ENCODE measurements around the gene BEST2. TPM values are rescaled to one million over a fixed set of nuclear protein-coding genes. Genes with fewer than 3 reads are reported as not detected.

The BEST2 gene
- total RNA-seq, 2 donors from 2014 or later: not detected

DNA sequence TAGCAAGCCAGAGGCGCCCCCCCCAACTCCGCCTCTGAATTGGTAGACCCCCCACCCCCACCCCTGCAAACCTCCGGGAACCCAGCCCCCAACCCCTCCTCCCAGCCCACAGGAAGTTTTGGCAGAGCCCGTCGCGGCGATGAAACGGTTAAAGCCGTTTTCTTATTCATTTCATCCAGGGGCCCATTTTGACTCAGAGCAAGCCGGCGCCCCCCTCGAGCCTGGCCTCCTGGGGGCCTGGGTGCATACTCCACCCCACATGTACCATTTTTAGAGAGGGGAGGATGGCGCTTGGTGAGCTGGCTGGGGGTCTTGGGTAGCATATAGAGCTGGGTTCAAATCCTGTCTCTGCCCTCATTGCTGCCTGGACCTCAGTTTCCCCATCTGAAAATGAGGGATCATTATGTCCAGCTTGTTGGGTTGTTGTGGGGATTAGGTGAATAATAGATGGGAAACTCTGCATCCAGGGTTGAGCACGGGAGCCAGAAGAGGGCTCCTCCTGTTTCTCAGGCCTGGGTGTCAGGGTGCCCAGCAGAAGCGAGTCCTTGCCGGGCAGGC is 31.8 kb downstream of the BEST2 start:
- no peak for DNase-seq (ENCODE audit: low spot score)
- intact Hi-C loops (cut with DNase I): no loop called here

DNA sequence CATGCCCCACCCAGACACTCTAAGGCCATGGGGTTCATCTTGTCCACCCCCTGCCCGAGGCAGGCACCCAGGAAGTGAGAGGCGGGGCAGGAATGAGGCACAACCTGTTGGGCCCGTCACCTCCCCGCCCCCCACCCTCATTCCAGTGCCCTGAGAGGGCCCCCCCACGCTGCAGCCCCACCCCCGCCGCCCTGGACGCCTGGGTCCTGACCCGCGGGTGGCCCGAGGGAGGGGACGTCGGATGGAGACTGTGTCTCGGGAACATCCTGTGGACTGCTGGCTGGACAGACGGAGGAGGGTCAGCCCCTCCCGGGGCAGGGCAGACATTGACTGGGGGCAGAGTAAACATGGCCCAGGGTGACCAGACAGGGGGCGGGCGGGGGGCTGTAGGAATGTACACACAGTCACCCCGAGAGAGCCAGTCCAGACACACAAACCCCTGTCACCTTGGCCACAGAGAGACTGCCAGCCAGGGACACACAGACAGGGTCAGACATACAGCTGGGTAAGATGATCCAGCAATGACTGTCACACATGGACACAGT is 32.3 kb downstream of the BEST2 start:
- peak; percentile 90 for DNase-seq (ENCODE audit: low spot score)
- intact Hi-C loops (cut with DNase I): no loop called here

DNA sequence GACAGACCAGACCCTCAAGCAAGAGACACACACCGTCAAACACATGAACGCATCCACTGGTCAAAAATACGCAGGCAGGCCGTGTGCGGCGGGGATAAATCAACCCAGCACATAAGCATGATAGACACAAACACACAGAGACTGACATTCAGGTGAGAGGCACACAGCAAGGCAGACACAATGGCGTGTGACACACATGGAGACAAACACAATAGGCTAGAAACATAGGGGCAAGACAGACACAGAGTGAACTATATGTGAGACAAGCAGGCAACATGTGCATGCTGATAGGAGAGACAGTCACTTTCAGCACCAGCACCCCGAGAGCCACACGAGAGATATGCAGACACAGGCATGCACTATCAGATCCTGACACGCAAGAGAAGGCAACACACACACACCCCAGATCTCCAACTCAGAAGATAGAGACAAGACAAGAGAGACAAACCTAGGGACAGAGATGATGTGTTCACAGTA is 32.8 kb downstream of the BEST2 start:
- peak; percentile 43 for DNase-seq (ENCODE audit: low spot score)
- intact Hi-C loops (cut with DNase I): no loop called here

DNA sequence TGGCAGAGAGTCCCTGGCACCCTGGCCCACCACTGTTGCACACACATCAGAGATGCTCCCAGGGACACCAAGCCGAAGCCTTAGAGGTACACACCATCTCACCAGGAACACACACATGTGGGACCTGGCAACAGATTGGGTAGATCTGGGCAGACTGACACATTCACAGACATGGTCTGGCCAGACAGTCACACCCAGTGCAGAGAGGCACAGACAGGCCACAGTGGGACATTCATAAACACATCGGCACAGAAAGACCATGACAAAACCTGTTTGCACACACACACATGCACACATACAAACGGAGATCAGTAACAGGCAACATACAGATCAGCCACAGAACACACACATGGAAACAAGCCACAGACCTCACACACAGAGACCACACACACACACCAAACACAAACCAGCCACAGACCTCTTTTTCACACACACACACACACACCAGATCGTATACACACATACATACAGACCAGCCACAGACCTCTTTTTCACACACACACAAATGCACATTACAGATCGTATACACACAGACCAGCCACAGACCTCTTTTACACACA is 33.4 kb downstream of the BEST2 start:
- DNase-seq (ENCODE audit: low spot score): peak; percentile 77
- intact Hi-C loops (cut with DNase I): no loop called here

DNA sequence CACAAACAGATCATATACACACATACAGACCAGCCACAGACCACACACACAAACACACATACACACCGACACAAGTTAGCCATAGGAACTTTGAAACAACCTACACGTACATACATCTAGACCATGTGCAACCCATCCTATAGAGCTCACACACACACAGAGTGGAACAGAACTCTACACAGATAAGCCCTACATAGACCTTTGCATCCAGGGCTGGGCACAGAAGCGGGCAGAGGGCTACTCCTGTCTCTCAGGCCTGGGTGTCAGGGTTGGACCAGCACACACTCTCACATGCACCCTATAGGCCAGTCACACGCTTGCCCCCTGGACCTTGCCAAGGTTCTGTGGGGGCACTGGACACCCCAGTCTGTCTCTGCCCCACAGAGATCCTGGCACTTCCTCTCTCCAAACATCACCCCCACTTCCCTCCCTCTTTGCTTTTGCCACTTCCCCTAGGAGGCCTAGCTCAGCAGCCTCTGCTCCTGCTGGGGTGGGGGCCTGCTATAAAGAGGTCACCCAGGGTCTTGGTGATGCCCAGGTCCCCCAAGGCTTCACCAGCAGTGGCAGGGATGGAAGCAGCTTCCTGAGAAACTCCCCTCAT is 33.9 kb downstream of the BEST2 start:
- peak; percentile 69 for DNase-seq (ENCODE audit: low spot score)
- intact Hi-C loops (cut with DNase I): no loop called here

DNA sequence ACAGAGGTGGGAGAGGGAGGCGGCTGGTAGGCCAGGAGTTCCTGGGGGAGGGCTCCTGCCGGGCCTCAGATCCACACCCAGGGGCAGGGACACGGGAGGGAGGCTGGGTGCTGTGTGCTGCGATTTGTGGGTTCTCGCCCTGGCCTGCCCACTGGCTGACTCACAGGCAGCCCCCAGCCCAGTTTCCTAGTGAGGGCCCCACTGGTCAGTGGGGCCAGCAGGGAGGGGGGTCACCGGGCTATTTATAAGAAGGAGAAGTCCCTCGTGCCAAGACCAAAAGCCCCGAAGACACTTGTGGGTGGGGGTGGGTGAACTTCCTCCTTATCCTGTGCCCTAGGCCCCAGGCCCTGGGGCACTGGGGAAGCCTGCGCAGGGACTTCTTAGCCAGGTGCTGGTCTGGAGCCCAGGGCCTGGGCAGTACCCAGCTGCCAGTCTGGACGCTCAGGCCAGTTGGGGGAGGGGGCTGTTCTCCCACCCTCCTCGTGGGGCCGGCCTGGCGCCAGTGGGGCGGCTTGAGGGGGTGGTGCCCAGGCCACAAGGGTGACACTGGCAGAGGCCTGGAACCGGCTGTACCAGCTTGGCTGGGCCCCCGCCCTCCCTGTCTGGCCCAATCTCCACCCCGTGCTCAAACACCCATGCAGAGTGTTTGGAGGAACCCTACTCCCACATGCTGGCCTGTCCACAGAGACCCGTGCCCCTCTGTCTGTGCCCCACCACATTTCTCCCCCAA is 34.7 kb downstream of the BEST2 start:
- intact Hi-C loops (cut with DNase I): no loop called here
- DNase-seq (ENCODE audit: low spot score): peak; percentile 91

DNA sequence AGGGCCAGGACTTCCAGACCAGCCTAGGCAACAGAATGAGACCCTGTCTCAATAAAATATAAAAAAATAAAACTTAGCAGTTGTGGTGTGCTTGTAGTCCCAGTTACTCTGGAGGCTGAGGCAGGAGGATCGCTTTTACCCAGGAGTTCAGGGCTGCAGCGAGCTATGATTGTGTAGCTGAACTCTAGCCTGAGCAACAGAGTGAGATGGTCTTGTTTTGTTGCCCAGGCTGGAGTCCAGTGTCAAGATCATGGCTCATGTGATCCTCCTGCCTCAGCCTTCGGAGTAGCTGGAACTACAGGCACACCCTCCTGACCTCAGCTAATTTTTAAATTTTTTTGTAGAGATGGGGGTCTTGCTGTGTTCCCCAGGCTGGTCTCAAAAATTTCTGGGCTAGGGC is 35.4 kb downstream of the BEST2 start:
- no peak for DNase-seq (ENCODE audit: low spot score)
- intact Hi-C loops (cut with DNase I): no loop called here

DNA sequence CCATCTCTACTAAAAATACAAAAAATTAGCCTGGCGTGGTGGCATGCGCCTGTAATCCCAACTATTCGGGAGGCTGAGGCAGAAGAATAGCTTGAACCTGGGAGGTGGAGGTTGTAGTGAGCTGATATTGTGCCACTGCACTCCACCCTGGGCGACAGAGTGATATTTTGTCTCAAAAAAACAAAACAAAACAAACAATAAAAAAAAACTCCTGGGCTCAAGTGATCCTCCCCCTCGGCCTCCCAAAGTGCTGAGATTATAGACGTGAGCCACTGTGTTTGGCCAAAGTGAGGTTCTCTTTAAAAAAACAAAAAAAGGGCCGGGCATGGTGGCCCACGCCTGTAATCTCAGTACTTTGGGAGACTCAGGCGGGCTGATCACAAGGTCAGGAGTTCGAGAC is 35.9 kb downstream of the BEST2 start:
- no peak for DNase-seq (ENCODE audit: low spot score)
- intact Hi-C loops (cut with DNase I): no loop called here

DNA sequence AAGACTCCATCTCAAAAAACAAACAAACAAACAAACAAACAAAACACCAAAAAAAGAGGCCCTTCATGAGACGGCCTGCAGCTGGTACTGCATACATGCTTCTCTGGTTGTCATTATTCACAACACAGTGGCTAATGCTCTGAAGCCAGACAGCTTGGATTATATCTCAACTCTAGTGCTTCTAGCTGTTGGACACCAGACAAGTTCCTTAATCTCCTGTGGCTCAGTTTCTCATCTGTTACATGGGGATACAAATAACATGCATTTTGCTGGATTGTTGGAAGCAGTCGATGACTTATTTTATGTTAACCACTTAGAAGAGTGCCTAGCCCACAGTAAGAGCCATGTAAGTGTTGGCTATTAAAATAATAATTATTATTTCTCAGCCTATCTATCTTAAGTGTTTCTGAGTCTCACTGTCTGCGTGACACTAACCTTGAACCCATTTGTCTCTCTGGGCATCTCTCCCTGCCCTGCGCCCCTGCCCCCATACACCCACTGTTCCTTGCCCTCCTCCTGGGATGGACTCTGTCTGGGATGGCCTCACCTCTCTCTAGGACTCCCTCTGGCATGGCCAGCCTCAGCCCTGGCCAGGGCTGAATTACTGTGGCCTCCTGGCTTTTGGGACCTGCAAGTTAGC is 36.6 kb downstream of the BEST2 start:
- intact Hi-C loops (cut with DNase I): no loop called here
- no peak for DNase-seq (ENCODE audit: low spot score)

DNA sequence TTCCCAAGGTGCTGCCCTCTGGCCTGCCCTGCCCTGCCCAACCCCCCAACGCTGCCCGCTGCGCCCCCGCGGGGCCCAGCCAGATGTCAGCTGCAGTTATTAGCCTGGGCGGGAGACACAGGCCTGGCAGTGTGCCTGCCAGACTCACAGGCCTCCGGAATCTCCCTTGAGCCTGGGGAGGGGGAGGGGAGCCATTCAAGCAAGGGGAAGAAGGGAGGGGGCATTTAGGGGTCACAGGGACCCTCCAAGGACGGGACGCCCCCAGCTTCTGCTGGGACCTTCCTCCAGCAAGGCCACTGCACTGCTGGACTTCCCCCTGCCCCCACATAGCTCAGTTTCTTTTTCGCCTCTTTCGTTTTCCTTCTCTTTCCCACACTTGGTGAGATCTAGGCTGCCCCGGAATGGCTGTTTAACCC is 37.1 kb downstream of the BEST2 start:
- DNase-seq (ENCODE audit: low spot score): peak; percentile 93
- intact Hi-C loops (cut with DNase I): no loop called here

DNA sequence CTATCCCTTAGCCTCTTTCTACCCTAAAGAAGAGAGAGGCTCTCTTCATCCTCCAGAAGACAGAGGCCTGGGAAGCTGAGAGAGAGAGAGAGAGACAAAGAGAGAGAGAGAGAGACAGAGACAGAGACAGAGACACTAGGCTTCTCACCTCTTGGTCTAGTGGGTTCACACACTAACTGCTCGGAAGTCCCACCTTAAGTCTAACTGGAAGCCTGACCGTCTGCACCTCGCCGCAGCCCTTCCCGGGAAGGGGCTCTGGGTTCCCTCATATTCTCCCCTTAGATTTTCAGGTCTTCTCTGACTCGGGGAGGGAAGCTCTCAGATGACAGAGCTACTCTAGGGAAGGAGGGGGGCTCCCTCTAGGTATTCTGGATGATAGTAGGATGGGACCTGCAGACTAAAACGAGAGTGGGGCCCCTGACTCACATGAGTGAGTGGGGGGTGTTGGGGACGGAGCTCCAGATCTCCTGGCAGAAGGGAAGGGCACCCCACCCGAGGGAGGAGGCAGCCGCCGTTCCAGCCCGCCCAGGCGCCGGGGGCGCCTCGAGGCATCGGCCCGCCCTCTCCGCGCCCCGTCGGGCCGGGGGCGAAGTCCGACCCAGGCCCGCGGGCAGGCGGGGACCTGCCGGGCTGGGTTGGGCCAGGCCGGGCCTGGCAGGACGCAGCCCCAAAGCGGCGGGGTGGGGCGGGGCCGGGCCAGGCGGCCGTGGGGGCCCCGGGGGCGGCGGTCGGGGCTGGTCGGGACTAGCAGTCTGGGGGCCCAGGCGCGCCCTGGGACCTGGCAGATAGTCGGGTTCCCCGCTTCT is 37.7 kb downstream of the BEST2 start:
- DNase-seq (ENCODE audit: low spot score): no peak

DNA sequence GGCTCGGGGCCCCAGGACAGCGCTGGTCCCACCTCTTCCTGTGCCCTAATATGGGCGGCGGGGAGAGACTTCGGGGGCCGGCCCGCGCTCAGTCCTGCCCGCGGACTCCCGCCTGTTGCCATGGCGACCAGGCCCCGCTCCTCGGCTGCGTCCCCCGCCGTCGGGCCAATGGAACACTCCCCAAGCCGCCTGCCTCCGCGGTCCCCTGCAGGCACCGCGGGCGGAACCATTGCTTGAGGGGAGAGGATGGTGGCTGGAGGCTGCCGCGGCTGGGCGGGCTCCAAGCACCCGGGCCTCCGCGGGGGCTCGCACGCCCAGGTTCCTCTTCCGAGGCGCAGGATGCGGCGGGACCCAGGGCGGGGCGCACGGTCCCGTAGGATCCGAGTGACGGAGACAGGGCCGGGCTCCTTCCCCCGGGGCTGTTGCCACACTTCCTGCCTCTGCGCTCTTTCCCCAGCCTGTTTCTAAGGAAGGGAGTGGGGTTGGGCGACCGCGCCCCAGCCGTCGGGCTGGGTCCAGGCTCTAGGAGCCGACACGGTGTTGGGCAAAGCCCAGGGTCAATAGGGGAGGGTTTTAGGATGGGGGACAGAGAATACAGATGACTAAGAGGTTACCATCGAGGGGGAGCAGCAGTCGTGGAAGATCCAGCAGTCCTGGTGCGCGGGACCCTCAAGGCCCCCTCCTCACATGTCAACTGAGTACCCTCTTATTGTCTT is 38.5 kb downstream of the BEST2 start:
- intact Hi-C loops (cut with DNase I): loop anchor here in 1 of 2 donors (5.0 kb wide), 1 partner anchor 232 kb away; no protein-coding TSS in a partner anchor
- peak; percentile 100 for DNase-seq (ENCODE audit: low spot score)

More for the DNA sequence above, 37.7 kb downstream of the BEST2 start:
- intact Hi-C loops (cut with DNase I): no loop called here

DNA sequence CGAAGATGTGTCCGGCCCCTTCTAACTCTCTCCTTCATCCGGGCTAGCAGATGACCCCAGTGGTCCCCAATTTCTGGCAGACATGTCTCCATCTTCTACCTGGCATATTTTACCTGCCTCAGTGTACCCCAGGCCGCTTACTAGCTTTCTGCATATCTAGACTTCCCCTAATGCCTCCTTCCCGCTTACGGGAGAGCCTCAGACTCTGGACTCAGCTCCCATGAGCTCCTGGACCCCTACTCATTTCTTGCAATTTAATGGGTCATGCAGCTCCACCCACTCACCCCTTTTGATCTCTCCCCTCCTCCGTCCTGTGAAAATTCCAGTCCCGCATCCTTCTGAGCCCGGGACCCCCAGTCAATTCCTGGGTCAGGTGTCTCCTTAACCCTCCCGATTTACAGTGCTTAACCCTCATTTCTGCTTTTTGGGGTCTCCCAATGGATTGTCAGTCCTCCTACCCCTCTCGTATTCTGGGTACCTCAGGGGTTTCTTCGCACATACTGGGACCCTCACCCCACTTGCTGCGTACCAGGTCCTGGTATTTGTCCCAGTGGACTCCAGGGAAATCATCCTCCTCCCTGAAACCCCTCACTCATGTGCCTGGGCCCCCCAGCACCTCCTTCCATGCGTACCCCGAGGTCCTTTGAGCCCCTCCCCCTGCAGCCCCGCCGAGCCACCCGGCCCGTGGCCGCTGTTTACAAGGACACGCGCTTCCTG is 39.2 kb downstream of the BEST2 start:
- intact Hi-C loops (cut with DNase I): loop anchor here in 1 of 2 donors (5.0 kb wide), 1 partner anchor 232 kb away; no protein-coding TSS in a partner anchor
- no peak for DNase-seq (ENCODE audit: low spot score)

DNA sequence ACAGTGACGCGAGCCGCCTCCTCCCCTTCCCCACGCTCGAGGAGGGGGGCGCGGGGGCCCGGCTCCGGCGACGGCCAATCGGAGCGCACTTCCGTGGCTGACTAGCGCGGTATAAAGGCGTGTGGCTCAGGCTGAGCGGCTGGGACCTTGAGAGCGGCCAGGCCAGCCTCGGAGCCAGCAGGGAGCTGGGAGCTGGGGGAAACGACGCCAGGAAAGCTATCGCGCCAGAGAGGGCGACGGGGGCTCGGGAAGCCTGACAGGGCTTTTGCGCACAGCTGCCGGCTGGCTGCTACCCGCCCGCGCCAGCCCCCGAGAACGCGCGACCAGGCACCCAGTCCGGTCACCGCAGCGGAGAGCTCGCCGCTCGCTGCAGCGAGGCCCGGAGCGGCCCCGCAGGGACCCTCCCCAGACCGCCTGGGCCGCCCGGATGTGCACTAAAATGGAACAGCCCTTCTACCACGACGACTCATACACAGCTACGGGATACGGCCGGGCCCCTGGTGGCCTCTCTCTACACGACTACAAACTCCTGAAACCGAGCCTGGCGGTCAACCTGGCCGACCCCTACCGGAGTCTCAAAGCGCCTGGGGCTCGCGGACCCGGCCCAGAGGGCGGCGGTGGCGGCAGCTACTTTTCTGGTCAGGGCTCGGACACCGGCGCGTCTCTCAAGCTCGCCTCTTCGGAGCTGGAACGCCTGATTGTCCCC is 39.9 kb downstream of the BEST2 start, which contains the start of gene JUNB:
TSS of gene JUNB (plus strand) at position 142 of the 706 bp plus-strand sequence. CDS start at position 428, 286 bp downstream.
- intact Hi-C loops (cut with DNase I): loop anchor here in 1 of 2 donors (5.0 kb wide), 1 partner anchor 231 kb away; no protein-coding TSS in a partner anchor

DNA sequence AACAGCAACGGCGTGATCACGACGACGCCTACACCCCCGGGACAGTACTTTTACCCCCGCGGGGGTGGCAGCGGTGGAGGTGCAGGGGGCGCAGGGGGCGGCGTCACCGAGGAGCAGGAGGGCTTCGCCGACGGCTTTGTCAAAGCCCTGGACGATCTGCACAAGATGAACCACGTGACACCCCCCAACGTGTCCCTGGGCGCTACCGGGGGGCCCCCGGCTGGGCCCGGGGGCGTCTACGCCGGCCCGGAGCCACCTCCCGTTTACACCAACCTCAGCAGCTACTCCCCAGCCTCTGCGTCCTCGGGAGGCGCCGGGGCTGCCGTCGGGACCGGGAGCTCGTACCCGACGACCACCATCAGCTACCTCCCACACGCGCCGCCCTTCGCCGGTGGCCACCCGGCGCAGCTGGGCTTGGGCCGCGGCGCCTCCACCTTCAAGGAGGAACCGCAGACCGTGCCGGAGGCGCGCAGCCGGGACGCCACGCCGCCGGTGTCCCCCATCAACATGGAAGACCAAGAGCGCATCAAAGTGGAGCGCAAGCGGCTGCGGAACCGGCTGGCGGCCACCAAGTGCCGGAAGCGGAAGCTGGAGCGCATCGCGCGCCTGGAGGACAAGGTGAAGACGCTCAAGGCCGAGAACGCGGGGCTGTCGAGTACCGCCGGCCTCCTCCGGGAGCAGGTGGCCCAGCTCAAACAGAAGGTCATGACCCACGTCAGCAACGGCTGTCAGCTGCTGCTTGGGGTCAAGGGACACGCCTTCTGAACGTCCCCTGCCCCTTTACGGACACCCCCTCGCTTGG is 40.7 kb downstream of the BEST2 start:
- peak; percentile 93 for DNase-seq (ENCODE audit: low spot score)
- intact Hi-C loops (cut with DNase I): loop anchor here in 1 of 2 donors (5.0 kb wide), 1 partner anchor 230 kb away; no protein-coding TSS in a partner anchor

More for the DNA sequence above, 39.9 kb downstream of the BEST2 start, which contains the start of gene JUNB:
- DNase-seq (ENCODE audit: low spot score): peak; percentile 99
